NB4 (cell line): ENCODE results near the gene DGKG.

Source experiments
- DNase-seq: peaks from one replicate; pipeline ENCODE4 v3.0.0; 2010; ENCODE audit warnings: low read depth
- H3K4me3 ChIP-seq: one replicate; pipeline ENCODE4 v1.5.1; 2011; ENCODE audit warnings: mild to moderate bottlenecking, low read depth, low read length, moderate library complexity
- MYC ChIP-seq: IDR thresholded peaks from 2 replicates; pipeline ENCODE4 v1.6.1; 2011; ENCODE audit warnings: low read depth, low read length
- POLR2A ChIP-seq: IDR thresholded peaks from 2 replicates; pipeline ENCODE4 v1.6.1; 2011; ENCODE audit warnings: mild to moderate bottlenecking; ENCODE audit not compliant: insufficient read length; ENCODE audit errors: extremely low read depth
- TF ChIP-seq, protein P1 (sequence below): IDR thresholded peaks from one replicate; pipeline ENCODE4 v1.5.1; 2012; ENCODE audit warnings: low read depth, low read length
- TF ChIP-seq, protein P2 (sequence below): IDR thresholded peaks from 2 replicates; pipeline ENCODE4 v1.6.1; 2011; ENCODE audit warnings: low read depth, low read length

Gene DGKG

DNA sequence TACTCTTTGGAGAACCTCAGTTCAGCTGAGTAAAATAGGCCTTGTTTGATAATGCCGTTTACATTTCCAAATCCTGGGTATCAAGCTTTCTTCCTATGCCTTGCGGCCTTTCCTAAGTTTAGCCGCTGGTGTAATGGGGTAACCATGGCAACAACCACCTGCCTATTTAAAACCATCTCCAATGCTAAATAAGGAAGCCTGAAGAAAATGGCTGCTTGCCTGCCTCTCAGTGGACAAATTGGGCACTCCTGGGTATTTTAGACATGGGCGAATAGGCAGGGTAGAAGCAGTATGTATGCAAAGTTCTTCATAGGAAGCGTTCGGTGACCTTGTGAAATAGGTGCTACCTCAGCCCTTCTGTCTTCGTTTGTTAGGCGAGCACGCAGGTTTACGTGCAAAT lies 122.7 kb downstream of the DGKG start:
- peak; percentile 45 for DNase-seq
- no peak overlapping the region for H3K4me3 ChIP-seq
- TF ChIP-seq, protein P1, sequence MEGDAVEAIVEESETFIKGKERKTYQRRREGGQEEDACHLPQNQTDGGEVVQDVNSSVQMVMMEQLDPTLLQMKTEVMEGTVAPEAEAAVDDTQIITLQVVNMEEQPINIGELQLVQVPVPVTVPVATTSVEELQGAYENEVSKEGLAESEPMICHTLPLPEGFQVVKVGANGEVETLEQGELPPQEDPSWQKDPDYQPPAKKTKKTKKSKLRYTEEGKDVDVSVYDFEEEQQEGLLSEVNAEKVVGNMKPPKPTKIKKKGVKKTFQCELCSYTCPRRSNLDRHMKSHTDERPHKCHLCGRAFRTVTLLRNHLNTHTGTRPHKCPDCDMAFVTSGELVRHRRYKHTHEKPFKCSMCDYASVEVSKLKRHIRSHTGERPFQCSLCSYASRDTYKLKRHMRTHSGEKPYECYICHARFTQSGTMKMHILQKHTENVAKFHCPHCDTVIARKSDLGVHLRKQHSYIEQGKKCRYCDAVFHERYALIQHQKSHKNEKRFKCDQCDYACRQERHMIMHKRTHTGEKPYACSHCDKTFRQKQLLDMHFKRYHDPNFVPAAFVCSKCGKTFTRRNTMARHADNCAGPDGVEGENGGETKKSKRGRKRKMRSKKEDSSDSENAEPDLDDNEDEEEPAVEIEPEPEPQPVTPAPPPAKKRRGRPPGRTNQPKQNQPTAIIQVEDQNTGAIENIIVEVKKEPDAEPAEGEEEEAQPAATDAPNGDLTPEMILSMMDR = peak; percentile 18
- TF ChIP-seq POLR2A = no peak

DNA sequence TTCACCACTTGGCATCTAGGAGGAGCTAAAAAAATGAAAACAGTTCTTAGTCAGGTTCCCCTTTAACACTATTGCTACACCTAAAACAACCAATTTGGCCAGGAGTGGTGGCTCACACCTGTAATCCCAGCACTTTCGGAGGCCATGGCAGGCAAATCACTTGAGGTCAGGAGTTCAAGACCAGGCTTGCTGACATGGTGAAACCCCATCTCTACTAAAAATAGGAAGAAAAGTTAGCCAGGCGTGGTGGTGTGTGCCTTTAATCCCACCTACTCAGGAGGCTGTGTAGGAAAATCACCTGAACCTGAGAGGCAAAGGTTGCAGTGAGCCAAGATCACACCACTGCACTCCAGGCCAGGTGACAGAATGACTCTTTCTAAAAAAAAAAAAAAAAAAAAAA lies 124.1 kb downstream of the DGKG start:
- H3K4me3 ChIP-seq = no peak overlapping the region
- DNase-seq = no peak
- TF ChIP-seq MYC = no peak
- TF ChIP-seq, protein P2, sequence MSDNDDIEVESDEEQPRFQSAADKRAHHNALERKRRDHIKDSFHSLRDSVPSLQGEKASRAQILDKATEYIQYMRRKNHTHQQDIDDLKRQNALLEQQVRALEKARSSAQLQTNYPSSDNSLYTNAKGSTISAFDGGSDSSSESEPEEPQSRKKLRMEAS = no peak
- no peak for TF ChIP-seq POLR2A
- TF ChIP-seq, protein P1 = no peak

DNA sequence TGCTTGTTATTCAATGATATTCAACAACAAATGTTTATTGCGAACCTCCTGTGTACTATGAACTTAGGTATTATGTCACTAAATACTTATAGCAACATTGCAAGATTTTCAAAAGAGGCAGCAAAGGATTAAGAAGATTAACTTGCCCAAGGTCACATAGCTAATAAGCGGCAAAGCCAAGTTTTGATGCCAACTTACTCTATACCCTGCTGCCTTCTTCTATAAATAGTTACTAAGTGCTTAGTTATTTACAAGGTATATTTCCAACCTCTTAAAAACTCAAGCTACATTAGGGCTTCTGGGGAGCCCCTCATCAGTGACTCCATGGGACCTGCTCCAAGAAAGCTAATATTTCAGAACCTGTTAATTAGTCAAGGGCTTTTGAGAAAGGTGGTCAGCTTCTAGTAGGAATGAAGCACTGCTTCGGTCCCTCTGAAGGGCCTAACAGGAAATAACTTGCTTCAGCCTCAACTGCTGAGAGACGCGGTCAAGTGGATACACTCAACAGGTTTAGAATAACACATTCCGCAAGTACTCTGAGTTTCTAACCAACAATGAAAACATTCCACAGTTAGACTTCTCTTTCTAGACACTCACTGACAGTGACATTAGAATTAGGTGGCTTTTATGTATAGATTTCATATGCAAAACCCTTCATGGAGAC lies 125.5 kb downstream of the DGKG start:
- TF ChIP-seq, protein P2 = no peak
- no peak for TF ChIP-seq POLR2A
- TF ChIP-seq, protein P1 = no peak
- TF ChIP-seq MYC = no peak
- DNase-seq = no peak
- H3K4me3 ChIP-seq = no peak overlapping the region

DNA sequence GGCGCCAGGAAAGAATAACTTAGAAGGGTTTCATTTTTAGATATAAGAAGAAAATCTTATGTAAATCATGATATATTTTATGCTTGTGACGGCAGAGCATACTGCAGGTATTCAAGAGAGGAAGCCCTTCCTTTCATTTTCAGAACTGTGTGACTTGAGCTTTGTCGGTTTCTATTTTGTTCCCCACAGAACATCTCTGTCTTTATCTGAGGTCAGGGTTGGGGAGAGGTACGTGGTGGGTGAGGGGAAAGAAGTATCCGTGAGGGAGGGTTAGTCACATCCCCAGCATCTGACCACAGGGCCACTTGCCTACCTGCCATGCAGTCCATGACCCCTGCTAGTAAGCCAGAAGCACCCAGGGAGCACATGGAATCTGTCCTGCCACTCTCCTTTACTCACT lies 126.5 kb downstream of the DGKG start:
- DNase-seq = no peak
- TF ChIP-seq, protein P2 = no peak
- no peak for TF ChIP-seq MYC
- TF ChIP-seq, protein P1 = no peak
- TF ChIP-seq POLR2A = no peak

DNA sequence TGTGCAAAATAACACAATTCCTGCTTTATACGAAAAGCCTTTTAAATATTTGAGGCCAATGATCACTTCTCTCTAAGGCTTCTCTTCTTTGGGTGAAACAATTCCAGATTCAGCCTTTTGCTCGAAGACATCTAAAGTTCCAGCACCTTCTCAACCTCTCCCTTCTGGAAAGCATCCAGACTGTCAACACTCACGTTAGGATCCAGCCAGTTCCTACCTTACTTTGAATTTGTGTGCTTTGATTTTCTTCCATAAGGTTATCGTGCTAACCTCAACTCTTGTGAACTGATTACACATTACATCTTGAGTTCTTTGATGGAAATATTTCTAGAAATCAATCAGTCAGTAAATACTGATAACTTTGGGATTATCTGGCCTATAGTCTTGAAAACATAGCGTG lies 127.9 kb downstream of the DGKG start:
- no peak for TF ChIP-seq MYC
- TF ChIP-seq POLR2A = no peak
- TF ChIP-seq, protein P2 = no peak
- TF ChIP-seq, protein P1 = no peak
- no peak overlapping the region for H3K4me3 ChIP-seq
- DNase-seq = no peak

More for the DNA sequence above, 126.5 kb downstream of the DGKG start:
- no peak overlapping the region for H3K4me3 ChIP-seq

DNA sequence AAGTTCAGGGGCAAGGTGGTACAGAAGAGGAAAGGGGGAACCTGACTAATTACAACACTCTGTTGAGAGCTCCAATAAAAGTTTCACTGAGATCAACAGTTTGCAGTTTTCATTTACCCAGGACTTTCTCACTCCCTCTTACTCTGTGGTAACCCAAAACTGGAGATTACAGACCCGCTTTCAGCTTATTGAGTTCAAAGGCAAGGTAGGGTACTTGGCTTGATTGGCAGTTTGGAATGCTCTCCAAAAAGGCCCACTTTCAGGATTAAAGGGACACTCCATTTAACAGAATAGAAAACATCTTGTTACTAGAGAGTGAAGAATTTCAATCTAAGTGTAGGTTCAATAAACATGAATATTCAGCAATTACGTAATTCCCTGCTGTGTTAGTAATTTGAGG lies 135.6 kb downstream of the DGKG start:
- TF ChIP-seq POLR2A (no peak), MYC (no peak)
- TF ChIP-seq, protein P1 = no peak
- H3K4me3 ChIP-seq = no peak overlapping the region
- DNase-seq = no peak
